ENCODE measurements around the gene WDR48. TPM values are rescaled to one million over a fixed set of nuclear protein-coding genes. Genes with fewer than 3 reads are reported as not detected.

The WDR48 gene
- total RNA-seq, 2 experiments from 2014 or later: 38.7 to 40.4 TPM

DNA sequence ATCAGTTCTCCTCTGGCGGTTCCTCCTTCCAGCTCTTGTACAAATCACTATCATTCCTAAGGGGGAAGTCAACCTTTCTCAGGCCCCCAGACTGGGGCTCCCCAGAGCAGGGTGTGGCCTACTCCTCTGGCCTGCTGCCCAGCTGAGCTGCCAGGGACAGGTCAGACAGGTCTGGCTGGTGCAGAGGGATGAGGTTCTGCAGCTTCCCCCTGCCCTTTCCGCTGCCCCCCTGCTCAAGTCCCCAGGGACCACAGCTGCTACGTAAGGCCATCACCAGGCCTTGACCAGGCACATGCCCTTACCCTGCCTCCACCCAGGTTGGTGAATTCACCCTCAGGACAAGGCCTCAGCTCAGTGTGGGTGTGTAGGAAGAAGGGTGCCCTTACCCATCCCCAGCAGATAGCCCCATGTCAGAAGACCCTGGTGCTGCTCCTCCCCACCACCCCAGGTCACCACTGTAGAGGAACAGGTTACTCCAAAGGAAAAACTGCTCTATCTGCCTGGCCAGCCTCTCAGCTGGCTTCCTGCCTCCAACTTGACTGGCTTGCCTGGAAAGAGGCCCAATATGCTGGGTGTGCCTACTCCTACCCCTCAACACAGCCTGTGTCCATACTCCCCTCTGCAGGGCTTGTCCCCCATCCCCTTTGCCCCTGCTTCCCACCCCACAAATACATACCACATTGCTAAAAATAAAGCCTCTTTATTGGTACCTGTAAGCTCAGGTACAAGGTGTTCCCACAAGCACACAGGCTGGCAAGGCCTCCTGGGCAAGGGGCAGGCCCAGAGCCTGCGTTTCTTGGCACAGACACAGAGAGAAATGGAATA is 89.6 kb downstream of the WDR48 start:
- ChIA-PET POLR2A (interaction anchor here (1.4 to 2.4 kb wide), 4 partner anchors 10 to 33 kb away, joined by 4 to 9 read pairs (median 6); partner anchors contain the start of genes GORASP1 and TTC21A), CTCF (no interaction called here)
- no peak overlapping the region for H3K4me3 Mint-ChIP-seq
- H3K27me3 Mint-ChIP-seq: no peaks in the 10 kb centered on the region
- H3K27ac Mint-ChIP-seq: no peak overlapping the region
- H3K36me3 Mint-ChIP-seq (ENCODE audit: low read depth): peaks cover 66% of the 10 kb centered on the region
- DNase-seq: peak; percentile 0
- H3K4me1 Mint-ChIP-seq: peaks cover 36% of the 10 kb centered on the region
- no peaks in the 10 kb centered on the region for H3K9me3 Mint-ChIP-seq

DNA sequence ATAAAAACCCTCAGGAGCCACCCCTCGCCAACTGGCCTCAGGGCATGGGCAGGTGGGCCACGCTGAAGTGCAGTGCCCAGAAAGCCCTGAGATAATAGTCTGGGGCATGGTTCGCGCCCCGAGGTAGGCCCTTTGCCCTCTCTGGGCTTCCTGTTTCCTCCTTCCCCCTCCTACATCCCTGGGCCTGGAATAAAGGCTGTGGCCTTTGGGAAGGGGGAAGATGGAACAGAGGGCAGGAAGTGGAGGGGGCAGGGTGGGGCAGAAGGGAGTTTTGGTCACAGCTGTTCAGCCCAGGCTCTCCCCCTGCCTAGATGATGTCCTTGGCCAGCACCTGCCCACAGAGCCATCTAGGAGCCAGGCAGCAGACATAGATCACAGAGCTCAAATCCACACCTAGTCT is 90.3 kb downstream of the WDR48 start:
- Mint-ChIP-seq H3K36me3 (ENCODE audit: low read depth) (peaks cover 69% of the 10 kb centered on the region), H3K4me3 (no peak overlapping the region), H3K4me1 (peaks cover 42% of the 10 kb centered on the region), H3K9me3 (no peaks in the 10 kb centered on the region), H3K27me3 (no peaks in the 10 kb centered on the region), H3K27ac (no peak overlapping the region)
- POLR2A ChIA-PET: interaction anchor here (1.4 to 2.4 kb wide), 4 partner anchors 9 to 34 kb away, joined by 4 to 9 read pairs (median 6); partner anchors contain the start of genes GORASP1 and TTC21A
- no peak for DNase-seq
- CTCF ChIA-PET: no interaction called here

GRCh38 chr3:39143051-39143885 is 91.5 kb downstream of the WDR48 start:
- peaks cover 75% of the 10 kb centered on the region for H3K36me3 Mint-ChIP-seq (ENCODE audit: low read depth)
- no peak for DNase-seq
- no peaks in the 10 kb centered on the region for H3K9me3 Mint-ChIP-seq
- ChIA-PET POLR2A (interaction anchor here (0.9 to 2.4 kb wide), 4 partner anchors 9 to 35 kb away, joined by 3 to 9 read pairs (median 4); partner anchors contain the start of genes GORASP1 and TTC21A), CTCF (interaction anchor here (1.2 kb wide), 1 partner anchor 28 kb away, joined by 4 read pairs; no protein-coding TSS in a partner anchor)
- no peaks in the 10 kb centered on the region for H3K27me3 Mint-ChIP-seq
- no peak overlapping the region for H3K4me3 Mint-ChIP-seq
- no peak overlapping the region for H3K27ac Mint-ChIP-seq
- H3K4me1 Mint-ChIP-seq: peaks cover 52% of the 10 kb centered on the region

GRCh38 chr3:39144095-39144747 is 92.4 kb downstream of the WDR48 start:
- Mint-ChIP-seq H3K27ac (no peak overlapping the region), H3K4me3 (no peak overlapping the region)

GRCh38 chr3:39144748-39145380 is 93.0 kb downstream of the WDR48 start:
- no peak overlapping the region for H3K4me3 Mint-ChIP-seq
- no peaks in the 10 kb centered on the region for H3K9me3 Mint-ChIP-seq
- peaks cover 63% of the 10 kb centered on the region for H3K4me1 Mint-ChIP-seq
- ChIA-PET CTCF (interaction anchor here (1.5 to 2.1 kb wide), 2 partner anchors 37 to 143 kb away, joined by 5 to 9 read pairs; partner anchors contain the start of genes GORASP1 and TTC21A), POLR2A (interaction anchor here (1.1 to 3.7 kb wide), 2 partner anchors 14 to 37 kb away, joined by 3 to 29 read pairs; partner anchors contain the start of genes GORASP1 and TTC21A)
- H3K27me3 Mint-ChIP-seq: no peaks in the 10 kb centered on the region
- no peak for DNase-seq
- H3K27ac Mint-ChIP-seq: no peak overlapping the region
- H3K36me3 Mint-ChIP-seq (ENCODE audit: low read depth): peaks cover 88% of the 10 kb centered on the region

More at GRCh38 chr3:39144095-39144747, 92.4 kb downstream of the WDR48 start:
- Mint-ChIP-seq H3K9me3 (no peaks in the 10 kb centered on the region), H3K4me1 (peaks cover 58% of the 10 kb centered on the region), H3K36me3 (ENCODE audit: low read depth) (peaks cover 82% of the 10 kb centered on the region), H3K27me3 (no peaks in the 10 kb centered on the region)
- POLR2A ChIA-PET: interaction anchor here (1.1 to 3.7 kb wide), 4 partner anchors 10 to 37 kb away, joined by 3 to 29 read pairs (median 6); partner anchors contain the start of genes GORASP1 and TTC21A
- DNase-seq: no peak
- CTCF ChIA-PET: interaction anchor here (1.2 to 1.5 kb wide), 2 partner anchors 27 to 144 kb away, joined by 4 to 5 read pairs; no protein-coding TSS in a partner anchor

- Mint-ChIP-seq H3K36me3 (ENCODE audit: low read depth) (peaks cover 91% of the 10 kb centered on the region), H3K27ac (peak overlapping the region; percentile 98), H3K4me3 (peak overlapping the region; percentile 98), H3K27me3 (no peaks in the 10 kb centered on the region), H3K9me3 (no peaks in the 10 kb centered on the region), H3K4me1 (peaks cover 68% of the 10 kb centered on the region)
- DNase-seq: peak; percentile 15
- CTCF ChIA-PET: interaction anchor here (1.3 to 2.1 kb wide), 3 partner anchors 19 to 142 kb away, joined by 4 to 9 read pairs (median 7); partner anchors contain the start of genes GORASP1 and TTC21A
- POLR2A ChIA-PET: interaction anchor here (1.1 to 3.7 kb wide), 2 partner anchors 15 to 38 kb away, joined by 3 to 29 read pairs; partner anchors contain the start of genes GORASP1 and TTC21A
Measured at GRCh38 chr3:39146083-39146501, 94.3 kb downstream of the WDR48 start.

Other genes with a start within 250 kb of the WDR48 start
- not detected for gene SCN10A, start 235.8 kb upstream of the WDR48 start, total RNA-seq
- gene SCN11A, start 72 bp upstream of the WDR48 start, total RNA-seq: not detected
- 10 to 100 TPM; 52.0 to 53.1 TPM for gene GORASP1, start 55.6 kb downstream of the WDR48 start, total RNA-seq
- 10 to 100 TPM; 11.2 to 12.1 TPM for gene TTC21A, start 55.7 kb downstream of the WDR48 start, total RNA-seq
- gene CSRNP1, start 101.6 kb downstream of the WDR48 start, total RNA-seq: 10 to 100 TPM; 32.5 to 33.2 TPM
- under 1 TPM; 0.03 to 0.05 TPM for gene XIRP1, start 140.6 kb downstream of the WDR48 start, total RNA-seq
- 1 to 10 TPM; 5.5 to 6.2 TPM for gene CX3CR1, start 228.0 kb downstream of the WDR48 start, total RNA-seq